ENCODE measurements around the gene MRPS15.
"Not testable (repeated sequence)": the region's sequence is repeated elsewhere in the genome, so short reads cannot be mapped to it uniquely, and the experiment has no call there.

The MRPS15 gene

DNA sequence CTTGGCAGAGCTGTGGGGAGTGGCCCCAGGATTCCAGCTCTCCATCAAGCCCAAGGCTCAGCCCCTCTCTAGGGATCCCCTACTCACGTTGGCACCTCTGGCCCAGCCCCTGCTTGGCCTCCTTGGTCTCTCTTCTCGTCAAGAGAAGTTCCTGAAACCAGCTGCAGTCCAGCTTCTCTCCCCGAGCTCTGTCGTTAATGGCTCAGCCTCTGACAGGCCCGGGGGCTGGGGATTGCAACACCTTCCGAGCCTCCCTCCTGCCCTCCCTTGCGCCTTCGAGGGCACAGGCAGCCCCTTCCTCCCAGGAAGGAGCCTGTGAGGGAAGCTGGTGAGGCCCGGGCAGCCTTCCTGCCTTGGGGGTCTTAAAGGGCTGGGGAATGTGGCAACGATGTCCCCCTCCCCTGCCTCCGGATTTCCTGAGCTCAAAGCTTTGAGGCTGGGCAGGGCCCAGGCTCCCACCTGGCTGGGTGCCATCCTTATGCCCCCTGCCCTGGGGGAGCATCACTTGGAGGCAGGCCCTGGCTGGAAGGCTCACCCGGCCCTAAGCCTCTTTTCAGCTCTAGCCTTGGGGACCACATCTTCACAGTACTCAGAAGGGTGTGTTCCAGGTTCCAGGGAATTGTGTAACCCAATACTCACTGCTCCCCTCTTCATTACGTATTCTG is 18.7 kb upstream of the MRPS15 start, which contains the start of gene CSF3R:
Gene CSF3R (minus strand): TSS at position 190 of the 665 bp plus-strand sequence. CDS start 3,417 bp downstream, outside the sequence.
- no peak for DNase-seq (ENCODE audit: low read depth)

DNA sequence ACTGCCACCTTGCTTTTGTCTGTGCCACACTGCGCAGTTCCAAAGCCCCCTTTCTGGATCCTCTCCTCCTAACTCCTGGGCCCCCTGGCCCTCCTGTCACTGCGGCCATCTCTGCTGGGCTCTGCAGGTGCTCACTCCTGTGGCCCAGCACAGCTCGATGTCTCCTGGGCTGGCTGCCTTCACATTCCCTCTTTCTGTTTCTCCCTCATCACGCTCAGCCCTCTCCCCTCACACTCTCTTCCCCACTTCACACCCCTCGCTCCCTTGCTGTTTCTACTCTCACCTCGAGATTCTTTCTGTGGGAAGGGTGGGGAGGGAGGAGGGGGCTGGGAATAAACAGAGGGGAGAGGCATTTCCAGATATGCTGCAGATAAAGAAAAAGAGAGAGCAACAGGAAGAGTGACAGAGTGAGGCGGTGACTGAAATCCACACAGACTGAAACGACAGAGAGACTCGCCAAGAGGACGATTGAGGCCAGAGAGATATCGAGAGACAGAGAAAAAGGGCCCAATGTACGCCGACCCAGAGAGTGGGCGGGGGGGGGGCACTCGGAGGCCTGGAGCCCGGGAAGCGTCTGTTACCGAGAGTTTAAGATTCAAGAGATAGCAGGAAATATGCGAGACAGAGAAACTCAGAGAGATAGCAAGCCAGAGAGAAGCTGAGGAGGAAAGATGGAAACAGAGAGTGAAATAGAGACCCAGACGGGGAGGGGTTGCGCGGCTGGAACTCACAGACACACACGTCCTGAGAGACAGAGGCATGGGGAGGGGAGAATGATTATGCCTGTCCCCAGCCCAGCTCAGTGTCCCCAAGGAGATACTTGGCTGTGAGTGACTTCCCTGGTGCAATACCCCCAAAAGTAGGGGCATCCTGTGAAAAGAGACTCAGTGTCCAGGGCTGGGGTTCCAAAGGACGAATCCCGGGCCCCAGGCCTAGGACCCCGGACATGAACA is 17.9 kb upstream of the MRPS15 start:
- DNase-seq (ENCODE audit: low read depth), result no peak

DNA sequence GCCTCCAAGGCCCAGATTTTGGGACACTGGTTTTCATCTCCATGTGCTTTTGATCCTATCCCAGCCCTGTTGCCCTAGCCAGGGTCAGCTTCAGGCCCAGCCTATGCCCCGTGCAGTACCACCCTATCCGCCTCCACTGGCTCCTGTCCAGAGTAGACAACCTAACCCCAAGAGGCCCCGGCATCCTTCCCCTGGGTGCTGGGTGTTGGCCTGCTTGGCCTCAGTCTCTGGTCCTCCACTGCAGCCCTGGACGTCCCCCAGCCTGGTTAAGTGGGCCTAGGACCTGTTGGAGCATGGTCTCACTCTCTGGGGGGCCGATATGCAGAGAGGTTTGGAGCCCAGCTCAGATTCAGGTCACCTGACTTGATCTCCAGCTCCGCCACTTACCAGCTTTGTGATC is 16.9 kb upstream of the MRPS15 start:
- no peak for DNase-seq (ENCODE audit: low read depth)

DNA sequence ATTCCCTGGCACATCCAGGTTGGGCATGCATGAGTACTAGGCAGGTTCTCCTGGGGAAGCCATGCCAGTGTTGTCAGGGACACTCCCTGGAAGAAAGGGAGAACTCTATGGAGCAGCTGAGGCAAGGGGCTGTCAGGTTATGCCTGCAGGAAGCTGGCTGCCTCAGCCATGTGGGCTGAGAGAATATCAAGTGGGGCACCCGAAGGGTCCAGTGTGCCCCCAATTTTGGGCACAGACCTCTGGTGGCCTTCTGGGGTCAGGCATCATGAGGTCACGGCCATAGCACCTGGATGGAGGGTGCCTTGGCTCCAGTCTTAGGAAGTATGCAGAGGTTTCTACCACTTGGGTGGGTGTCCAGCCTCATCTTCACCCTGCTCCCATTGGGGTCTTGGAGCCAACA is 16.0 kb upstream of the MRPS15 start:
- DNase-seq (ENCODE audit: low read depth), result no peak

DNA sequence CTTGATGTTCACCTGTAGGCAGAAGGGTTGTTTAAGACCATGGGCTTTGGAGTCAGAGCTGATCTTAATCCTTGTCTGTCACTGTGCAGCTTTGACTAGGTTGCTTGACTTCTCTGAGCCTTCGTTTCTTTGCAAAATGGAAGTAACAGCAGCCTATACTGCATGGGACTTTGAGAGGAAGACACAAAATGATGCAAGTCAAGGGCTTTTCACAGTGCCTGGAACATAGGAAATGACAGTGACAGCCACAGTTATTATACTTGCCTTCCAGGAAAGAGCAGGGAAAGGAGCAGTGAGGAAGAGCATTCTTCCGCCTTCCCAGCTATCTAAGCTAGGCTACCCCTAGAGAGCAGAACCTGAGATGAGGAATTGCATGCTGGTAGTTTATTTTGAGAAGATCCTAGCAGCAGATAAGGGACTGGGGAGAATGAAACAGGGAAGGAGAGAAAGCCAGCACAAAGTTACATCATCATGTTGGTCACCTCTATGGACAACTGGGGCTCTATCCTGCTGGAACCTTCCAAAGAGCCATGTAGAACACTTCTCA is 15.4 kb upstream of the MRPS15 start:
- no peak for DNase-seq (ENCODE audit: low read depth)

DNA sequence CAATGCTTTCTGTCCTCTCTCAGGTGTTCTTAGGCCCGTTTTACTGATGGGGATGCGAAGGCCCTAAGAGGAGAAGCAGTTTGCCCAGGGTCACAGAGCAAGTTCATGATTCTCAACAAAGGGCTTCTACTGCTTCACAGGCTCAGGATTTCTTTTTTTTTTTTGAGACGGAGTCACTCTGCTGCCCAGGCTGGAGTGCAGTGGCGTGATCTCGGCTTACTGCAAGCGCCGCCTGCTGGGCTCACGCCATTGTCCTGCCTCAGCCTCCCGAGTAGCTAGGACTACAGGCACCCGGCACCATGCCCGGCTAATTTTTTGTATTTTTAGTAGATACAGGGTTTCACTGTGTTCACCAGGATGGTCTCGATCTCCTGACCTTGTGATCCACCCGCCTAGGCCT is 13.4 kb upstream of the MRPS15 start:
- not testable (repeated sequence) for DNase-seq (ENCODE audit: low read depth)

DNA sequence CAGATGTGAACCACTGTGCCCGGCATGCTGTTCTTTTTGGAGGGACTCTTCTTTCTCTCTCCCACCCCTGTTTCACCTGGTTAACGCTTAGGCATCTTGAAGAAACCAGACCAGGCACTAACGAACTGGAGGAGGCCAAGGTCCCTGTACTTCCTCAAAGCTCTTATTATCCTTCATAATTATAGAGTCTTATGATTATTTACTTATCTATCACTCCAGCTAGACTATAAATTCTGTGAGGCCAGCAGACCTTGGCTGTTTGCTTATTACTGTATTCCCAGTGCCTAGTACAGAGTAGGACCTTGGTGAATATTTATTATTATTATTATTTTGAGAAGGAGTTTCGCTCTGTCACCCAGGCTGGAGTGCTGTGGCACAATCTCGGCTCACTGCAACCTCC is 12.8 kb upstream of the MRPS15 start:
- no peak for DNase-seq (ENCODE audit: low read depth)

DNA sequence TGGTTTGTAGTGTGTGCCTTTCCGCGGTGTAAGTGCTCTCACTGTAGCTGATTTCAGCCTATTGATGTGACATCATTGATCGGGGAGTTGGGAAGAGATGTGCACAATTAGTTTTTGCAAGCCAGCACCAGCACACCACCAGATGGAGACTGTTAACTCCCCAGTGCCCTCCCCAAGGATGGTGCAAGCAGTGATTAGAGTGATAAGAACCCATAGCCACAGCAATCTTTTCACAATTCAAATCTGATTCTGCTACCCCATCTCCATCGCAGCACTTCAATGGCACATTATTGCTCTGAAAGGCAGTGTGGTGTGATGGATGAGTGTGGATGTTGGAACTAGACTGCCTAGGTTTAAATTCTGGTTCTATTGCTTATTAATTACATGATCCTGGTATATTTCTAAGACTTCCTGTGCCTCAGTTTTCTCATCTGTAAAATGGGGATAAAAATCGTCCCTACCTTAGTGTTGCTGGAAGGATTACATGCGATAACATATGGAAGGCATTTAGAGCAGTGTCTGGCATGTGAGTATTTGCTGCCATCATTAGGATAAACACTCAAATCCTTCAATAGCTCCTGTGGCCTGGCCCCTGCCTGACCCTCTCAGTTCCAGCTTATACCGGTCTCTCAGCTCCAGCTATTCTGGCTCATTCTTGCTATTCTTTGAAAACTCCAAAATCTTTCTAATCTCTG is 11.9 kb upstream of the MRPS15 start:
- DNase-seq (ENCODE audit: low read depth), result no peak

DNA sequence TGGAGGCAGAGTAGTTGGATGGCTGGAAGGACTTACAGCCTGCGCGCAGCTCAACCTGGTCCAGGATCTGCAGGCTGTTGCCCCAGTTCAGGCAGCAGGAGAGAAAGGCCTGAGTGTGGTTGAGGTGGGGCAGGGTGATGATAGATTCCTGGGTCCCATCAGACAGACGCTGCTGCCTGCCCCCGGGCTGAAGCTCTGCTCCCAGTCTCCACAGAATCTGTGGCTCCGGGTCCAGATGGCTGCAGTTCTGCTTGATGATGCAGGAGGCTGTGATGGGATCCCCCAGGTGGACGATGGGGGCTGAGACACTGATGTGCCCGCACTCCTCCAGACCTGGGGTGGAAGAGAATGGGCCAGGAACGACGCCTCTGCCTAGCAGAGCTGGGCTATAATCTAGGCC is 11.2 kb upstream of the MRPS15 start:
- DNase-seq (ENCODE audit: low read depth), result no peak

DNA sequence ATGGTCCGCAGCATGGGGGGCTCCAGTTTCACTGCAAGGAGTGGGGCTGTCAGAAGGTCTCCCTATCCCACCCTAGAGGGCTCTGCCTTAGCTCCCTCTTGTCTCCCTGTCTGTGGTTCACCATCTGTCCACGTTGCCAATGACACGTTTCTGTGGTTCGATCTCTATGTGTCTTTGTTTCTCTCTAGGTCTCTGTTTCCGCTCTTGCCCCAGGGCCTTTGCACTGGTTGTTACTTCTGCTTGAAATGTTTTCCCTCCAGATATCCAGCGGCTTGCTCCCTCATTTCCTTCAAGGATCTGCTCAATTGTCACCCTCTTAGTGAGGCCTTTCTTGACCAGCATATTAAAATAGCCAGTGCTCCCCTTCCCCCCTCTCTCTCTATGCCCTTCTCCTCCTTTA is 8.5 kb upstream of the MRPS15 start:
- no peak for DNase-seq (ENCODE audit: low read depth)

DNA sequence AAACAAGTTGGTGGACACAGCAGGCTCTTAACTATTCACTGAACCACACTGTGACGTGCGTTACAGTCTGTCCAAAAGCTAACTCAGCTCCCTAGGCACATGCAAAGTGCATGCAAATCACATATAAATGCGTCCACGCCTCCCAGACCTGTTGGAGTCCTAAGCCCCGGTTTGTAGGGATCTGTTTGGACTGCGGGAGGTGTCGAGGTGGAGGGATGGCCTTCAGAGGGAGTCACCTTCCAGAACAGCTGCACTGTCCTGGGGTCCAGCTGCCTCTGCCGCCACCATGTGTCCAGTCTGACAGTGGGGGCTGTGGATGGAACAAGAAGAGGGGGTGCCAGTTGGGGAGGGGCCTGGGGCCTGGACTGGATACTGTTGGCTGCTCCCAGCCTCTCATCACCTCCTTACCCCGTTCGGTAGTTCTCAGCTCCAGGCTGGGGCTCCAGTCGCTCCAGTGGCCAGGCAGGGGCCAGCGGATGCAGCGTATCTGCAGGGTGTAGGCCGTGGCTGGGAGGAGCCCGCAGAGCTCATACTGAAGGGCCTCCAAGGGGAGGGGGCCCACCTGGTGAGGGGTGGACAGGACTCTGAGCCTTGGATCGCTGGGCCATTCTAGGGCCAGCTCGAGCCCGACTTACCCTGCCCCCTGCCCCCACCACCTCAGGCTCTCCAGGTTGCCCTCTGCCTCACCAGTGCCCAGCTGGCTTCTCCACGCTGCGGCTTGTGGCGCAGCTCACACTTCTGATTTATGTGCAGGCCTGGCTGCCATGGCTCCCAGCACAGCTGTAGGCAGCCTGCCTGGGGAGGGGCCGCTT is 7.9 kb upstream of the MRPS15 start:
- DNase-seq (ENCODE audit: low read depth), result no peak

DNA sequence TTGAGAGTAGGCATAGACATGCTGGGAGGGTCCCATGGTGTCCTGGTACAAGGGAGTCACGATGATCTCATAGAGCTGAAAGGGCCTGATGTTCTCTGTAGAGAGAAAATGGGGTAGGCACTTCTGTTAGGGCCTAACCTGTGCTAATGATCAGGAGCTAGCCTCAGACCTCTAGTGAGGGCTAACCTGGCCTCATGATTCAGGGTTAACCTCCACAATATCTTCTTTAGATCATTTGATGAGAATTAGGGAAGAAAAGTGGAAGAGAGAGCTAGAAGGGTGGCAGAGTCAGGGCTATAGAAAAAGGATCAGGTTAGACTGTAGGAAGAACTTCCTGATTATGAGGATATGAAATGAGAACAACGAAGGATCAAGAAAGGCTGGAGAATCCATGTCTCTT is 5.0 kb upstream of the MRPS15 start:
- no peak for DNase-seq (ENCODE audit: low read depth)

DNA sequence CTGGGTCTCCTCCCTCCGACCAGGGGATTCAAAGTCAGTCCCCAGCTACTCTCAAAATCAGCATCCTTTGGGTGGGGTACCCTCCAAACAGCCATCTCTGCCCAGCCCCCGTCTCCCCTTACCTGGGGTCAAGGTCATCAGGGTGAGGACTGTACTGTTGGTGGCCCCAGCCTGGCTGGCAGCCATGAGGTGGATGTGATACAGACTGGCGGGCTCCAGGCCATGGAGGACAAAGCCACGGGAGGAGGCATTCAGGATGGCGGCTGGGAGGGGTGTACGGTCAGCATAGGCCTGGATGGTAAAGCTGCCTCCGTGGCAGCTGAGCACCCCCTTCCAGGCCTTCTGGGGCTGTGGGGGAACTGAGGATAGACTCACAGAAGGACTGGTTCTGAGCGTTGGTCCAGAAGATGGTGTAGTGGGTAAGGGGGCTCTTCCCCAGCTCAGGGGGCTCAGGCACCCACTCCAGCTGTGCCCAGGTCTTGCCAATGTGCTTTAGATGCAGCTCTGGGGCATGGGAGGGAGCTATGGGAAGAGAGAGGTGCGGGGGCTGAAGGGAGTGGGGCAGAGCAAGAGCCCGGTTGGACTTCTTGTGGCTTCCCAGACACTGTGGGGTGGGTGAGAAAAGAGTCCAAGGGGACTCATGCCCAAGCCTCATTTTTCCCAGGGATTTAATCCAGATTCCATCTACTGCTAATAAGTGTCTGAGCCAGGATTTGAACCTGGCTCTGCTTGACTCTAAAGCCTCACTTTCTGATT is 3.7 kb upstream of the MRPS15 start:
- DNase-seq (ENCODE audit: low read depth), result no peak

DNA sequence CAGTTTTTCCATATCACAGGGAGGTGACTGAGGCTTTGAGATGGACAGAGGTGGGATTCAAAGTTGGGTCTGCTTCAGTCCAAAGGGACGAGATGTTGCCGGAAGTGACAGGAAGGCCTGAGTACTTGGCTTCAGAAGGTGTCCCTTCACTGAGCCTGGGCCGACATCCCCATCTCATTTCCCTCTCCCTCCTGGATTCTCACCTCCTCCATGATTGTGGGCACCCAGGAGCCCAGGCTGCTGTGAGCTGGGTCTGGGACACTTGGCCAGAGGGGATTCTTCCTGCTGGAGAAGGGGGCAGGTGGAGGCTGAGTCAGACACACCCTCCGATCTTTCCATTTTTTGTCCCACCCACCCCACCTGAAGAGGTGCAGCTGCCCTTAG is 2.8 kb upstream of the MRPS15 start:
- no peak for DNase-seq (ENCODE audit: low read depth)

DNA sequence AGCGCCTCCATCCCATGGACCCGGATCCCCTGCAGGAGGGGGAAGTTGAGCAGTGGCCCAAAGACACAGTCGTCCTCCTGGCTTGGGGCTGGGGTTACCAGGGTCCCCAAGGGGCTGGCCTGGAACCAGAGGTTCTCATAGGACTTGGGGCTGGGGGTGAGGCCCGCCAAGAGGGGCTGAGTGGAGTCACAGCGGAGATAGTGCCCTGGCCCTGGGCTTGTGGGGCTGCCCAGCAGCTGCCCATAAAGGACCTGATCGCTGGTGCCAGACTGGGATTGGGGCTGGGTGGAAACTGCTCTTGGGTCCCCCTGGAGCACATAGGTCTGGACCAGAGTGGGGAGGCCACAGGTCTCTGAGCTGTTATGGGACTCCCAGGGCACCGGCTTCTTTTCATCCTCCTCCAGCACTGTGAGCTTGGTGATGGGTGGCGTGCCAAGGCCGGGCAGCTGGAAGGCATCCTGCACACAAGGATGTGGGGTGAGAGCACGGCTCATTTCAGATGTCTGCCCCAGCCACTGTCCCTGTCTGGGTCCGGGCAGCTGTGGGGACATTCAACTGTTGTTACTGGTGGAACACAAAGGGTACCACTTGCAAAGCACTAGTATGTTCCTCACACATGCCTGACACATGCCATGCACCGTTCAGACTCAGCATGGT is 2.3 kb upstream of the MRPS15 start:
- DNase-seq (ENCODE audit: low read depth), result no peak

DNA sequence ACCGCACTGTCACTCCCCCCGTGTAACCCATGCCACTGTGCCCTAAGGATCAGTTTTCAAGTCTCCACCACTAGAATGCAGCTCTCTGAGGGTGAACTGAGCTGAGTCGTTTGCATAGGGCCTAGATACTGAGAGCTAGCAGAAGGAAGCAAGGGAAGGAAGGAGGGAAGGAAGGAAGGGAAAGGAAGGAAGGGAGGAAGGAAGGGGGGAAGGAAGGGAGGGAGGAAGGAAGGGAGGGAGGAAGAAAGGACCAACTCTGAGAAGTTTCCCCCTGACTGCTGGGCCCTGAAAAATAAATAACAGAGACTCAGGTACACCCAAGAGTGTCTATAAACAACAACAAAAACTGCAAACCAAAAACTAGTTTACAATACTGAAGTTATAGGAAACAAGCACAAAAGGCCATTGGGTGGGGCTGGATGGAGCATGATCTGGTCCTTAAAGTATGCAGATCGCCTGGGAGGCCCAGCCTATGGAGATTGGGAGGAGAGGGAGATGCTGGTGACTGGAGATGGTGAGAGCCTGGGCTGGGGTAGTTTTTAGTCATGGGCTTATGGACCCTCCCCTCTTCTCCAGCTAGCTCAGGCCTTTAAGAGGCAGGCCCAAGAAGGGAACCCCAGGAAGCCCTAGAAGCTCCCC is 1.7 kb upstream of the MRPS15 start:
- DNase-seq (ENCODE audit: low read depth), result no peak

DNA sequence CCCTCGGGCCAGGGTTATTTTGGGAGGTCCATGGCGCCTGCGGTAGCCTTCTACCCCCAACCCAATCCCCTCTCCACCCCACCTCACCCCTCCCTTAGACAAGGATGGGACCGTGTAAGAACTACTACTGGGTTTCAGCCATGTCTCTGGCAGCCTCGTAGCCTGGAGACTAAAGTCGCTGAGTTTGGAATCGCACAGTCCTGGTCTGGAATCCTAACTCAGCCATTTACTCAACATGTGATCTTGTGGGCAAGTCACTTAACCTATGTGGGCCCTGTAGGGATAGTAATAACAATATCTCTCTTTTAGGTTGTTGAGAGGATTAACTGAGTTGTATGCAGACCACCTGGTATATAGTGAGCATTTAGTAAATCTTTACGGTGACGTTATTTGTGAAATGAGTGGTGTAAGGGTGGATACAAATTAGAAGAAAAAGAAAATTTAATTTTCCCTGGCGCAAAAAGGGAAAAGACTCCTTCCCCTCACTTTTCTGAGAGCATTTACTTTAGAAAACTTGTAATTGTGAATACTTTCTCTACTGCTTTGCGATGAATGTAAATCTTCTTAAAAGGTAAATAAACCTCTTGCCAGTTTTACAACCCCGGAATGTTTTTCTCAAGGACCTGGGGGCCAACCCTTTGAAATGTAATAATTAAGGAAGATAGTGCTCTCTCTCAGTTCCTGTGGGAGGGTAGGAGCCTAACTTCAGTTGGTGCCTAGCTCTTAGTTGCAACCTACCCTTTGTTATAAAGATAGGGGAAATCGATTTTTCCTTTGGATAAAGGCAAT is 615 bp upstream of the MRPS15 start:
- DNase-seq (ENCODE audit: low read depth), result no peak

DNA sequence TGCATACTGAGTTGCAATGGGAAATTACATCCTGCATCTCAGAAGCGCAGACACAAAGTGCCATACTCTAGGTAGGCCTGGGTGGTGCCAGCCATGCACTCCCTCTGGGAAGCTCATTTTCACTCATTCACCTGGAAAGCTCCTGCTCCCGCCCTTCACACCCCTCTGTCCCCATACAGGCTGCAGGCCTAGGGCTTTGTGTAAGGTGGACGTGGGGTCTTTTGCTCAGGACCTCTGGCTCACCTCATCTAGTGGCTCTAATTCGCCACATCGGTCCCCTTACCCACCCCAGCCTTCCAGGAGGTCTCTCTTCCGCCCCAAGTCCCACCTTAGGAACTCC is 751 bp downstream of the MRPS15 start:
- no peak for DNase-seq (ENCODE audit: low read depth)

DNA sequence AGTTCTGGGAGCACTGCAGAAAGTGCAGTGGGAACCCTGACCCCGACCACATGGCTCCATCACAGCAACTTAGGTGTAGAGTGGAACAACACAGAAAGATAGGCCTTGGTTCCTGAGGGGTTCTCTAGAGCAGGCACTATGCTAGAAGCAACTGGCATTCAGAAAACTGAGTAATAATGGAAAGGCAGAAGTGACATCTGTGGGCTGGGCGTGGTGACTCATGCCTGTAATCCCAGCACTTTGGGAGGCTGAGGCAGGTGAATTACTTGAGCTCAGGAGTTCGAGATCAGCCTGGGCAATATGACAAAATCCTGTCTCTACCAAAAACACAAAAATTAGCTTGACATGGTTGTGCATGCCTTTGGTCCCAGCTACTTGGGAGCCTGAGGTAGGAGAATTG is 5.3 kb downstream of the MRPS15 start:
- peak; percentile 54 for DNase-seq (ENCODE audit: low read depth)

Data from activated T-cell treated with anti-CD3 and anti-CD28 coated beads for 24 hours (primary cell).